Kasumi-1 (cell line): ENCODE measurements around the gene P3H2.

Experiments
- DNase-seq, 2 experiments: peaks; one replicate each; lab custom pipeline; 2025; lab: John Stamatoyannopoulos, UW

P3H2 gene

DNA sequence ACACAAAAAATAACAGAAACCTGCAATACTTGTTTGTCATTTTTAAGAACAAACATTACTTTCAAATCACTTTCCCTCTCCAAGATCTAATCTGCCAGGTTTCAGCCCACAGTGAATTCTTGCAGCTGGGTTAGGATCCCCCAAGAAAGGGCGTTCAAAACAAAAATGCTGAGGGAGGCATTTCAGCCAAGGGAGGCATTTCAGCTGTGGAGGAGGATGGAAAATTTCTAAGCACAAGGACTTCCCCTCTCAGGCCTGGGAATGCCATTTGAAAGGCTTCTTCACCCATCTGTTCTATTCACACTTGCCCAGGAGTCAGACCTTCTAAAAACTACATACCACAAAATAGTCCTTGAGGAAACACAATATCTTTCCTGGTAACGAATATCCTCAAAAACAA lies 69.1 kb downstream of the P3H2 start:
- DNase-seq = no peak

DNA sequence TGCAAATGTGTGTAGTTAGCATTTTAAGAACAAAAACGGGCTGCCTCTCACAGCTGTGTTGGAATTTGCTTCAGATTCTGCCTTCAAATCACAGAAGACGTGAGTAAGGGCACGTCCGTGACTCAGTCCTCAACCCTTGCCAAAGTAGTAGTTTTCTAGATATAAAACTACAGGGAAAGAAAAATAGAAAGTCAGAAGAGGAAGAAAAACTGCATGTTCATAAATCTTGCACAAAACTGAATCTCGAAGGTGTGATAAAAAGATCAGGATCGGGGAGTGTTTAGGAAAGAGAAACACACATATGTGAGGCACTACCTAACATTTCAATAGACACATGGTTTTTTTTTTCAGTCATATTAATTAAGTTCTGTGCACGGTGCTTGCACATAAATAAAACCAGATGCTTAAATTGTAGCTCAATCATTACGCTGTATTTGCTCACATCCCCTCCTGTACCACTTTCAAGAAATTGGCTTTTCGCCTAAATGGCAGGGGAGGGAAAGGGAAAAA lies 71.7 kb downstream of the P3H2 start:
- no peak for DNase-seq

DNA sequence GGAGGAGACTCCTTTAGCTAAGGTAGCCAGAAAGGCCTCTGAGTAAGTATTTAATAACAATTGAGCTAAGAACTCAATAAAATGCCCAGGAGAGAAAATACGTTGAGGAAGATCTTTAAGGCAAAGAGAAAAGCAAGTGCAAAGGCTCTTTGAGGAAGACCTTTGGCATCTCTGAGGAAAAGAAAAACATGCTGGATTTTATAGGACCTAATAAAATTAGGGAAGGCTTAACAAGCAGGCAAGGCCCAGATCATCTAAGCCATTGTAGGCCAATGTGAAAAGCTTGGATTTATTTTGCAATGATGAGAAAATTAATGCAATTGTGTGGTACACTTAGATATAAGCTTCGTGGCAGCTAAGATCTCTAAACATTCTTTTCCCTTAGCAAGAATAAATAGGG lies 75.7 kb downstream of the P3H2 start:
- no peak for DNase-seq

DNA sequence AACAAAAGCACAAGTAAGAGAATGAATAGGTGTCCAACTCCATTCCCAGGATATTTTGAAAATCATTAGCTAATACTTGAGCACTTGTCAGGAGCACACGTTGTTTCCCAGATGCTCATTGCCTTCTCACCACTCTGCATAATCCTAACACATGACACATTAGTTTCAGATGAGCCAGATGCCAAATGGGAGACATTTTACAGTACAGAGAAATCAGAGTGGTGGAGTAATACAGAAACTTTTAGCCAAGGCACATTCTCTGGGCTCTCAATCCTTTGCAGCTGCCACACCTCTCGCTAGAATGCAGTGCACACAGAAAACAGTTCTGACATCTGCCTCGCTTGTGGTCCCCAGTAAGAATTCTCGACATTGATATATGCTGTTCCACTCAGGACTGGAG lies 76.6 kb downstream of the P3H2 start:
- no peak for DNase-seq

DNA sequence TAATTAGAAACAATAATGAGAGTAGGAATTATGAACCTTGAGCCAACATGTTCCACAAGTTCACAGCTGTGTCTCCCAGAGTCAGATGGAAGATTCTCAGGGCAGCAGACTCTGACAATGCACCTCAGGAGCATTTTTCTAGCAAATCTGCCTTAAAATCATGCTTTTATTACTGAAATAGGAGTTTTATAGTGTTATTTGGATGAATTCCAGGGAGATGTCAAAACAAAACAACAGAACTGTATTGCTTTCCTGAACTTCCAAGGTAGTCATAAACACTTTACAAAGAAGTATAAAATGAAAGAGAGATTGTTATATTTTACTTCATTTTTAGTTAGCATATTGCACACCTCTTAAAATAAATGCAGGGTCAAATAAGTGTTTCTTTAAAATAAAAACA lies 77.0 kb downstream of the P3H2 start:
- DNase-seq = no peak

DNA sequence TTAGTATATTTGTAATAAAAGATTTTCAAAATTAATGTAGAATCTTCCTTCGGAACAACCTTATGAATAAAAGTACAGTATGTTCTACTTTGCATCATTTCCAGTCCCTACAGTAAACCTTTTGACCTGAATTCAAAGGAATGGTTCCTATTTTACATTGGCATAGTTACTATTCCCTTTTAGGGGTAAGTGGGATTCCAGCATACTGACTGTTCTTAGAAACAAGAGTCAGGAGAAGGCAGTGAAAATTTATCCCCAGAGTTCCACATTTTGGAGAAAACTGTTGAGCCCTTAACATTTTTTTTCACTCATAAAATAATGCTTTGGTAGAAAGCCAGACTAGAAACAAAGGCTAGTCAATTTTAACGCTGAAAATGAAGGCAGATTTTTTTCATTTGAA lies 78.1 kb downstream of the P3H2 start:
- DNase-seq = no peak

DNA sequence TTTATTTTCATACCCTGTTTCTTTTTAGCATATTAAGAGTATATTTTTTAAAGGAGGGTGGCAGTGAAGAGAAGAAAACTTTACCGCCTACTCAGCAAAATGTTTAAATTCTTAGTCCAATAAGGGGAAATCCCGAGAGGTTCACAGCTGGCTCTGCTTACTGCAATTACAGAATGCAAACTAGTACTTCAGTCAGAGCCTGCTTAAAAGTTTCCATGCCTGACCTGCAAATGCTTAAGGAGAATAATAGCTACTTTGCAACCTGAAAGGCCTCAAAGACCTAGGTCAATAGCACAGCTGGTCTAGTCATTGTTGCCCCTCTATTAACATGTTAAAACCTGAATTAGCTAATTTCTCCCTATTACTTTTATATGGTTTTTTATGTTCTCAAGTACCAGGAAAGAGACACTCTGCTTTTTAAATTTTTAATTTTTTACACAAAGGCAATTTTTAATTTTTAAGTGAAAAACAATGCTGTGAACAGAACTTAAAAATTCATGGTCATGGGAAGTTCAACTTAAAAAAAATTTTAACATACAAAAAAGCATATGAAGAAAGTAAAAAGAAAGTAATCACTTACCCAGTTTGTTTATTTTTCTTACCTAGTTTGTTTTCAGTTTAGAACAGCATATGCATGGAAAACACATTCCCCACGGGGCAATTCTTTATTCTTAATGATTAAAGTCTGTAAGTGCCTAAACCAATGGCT lies 79.2 kb downstream of the P3H2 start:
- no peak for DNase-seq

DNA sequence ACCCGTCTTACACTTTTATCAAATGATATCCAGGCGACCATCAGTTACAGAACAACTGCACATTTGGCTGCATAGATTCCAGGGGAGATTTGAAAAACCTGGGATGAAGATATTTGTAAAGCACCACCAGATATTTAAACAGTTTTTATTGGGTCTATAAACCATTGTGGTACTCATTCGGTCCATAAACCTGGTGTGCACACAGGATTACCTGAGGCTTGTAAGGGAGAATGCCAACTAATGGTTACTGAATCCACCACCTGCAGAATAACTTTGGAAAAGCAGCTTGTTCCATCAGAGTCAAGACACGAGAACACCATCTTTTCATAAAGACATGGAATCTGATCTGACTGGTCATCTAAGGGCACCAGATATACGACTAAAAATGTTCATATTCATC lies 80.6 kb downstream of the P3H2 start:
- no peak for DNase-seq

DNA sequence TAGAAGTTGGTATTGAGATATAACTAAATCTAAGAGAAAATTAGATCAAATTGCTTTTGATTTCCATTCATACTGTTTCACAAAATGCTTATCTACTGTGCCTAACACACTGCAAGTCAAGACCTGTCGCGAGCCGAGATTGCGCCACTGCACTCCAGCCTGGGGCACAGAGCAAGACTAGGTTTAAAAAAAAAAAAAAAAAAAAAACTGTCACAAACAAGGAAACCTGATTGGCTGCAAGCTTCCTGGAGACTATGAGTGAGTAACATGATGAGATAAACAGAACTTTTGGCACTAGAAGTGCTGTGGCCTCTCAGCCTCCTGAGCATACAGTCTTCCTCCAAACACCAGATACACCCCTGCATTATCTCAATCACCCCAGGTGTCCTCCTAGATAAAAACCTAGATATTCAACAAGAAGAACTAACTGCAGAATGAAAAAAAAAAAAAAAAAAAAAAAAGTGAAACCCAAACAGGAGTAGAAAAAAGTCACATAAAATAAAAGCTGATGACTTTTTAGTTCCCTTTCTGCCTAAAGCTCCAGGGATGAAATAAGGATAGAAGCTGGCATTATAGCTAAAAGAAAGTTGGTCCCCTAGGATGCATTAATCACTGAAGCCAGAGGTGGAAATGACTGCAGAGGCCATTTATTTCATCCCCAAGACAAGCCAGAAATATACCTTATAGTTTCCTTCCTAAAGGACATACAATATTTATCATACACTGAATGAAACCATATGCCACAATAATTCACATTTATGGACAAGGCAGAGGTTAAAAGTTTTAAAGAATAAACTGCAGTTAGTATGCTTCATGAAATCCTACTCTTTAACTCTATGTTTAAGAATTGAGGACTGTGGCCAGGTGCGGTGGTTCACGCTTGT lies 82.4 kb downstream of the P3H2 start:
- no peak for DNase-seq

DNA sequence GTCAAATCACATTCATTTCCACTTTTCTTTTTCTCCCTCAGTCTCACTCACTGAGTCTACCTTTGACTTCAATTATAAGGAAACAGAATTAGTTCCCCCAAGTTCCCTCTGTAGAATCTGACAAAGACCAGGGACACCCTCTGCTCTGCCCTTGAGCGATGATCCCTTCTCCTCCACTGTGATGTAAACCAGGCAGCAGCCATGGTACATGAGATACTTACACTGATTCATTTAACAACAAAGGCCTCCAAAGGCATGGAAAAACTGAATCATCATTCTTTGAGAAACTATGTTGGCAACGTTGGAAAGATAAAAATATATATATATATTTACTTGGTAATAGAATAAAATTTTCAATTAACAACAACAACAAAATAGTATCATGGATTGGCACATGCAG lies 84.1 kb downstream of the P3H2 start:
- no peak for DNase-seq

DNA sequence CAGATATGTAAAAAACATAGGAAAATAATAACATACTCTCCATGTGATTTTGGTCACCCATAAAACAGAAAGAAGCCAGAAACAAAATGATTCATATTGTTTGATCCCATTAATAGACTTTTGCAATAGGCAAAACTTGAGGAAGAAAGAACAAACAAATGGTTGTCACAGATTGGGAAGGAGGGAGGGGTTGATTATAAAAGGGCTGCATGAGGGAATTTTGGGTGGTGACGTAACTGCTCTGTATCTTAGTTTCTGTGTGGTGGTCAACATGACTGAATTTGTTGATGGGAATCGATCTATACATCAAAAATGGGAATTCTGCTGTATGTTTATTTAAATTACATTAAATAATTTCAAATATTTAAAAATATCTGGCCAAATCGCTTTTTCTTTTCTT lies 86.3 kb downstream of the P3H2 start:
- no peak for DNase-seq

DNA sequence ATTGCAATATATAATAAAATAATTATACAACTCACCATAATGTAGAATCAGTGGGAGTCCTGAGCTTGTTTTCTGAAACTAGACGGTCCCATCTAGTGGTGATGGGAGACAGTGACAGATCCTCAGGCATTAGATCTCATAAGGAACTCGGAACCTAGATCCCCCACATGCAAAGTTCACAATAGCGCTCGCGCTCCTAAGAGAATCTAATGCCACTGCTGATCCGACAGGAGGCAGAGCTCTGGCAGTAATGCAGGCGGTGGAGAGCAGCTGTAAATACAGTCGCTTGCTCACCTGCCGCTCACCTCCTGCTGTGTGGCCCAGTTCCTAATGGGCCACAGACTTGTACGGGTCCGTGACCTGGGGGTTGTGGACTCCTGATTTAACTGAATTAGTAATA lies 87.8 kb downstream of the P3H2 start:
- DNase-seq = no peak

DNA sequence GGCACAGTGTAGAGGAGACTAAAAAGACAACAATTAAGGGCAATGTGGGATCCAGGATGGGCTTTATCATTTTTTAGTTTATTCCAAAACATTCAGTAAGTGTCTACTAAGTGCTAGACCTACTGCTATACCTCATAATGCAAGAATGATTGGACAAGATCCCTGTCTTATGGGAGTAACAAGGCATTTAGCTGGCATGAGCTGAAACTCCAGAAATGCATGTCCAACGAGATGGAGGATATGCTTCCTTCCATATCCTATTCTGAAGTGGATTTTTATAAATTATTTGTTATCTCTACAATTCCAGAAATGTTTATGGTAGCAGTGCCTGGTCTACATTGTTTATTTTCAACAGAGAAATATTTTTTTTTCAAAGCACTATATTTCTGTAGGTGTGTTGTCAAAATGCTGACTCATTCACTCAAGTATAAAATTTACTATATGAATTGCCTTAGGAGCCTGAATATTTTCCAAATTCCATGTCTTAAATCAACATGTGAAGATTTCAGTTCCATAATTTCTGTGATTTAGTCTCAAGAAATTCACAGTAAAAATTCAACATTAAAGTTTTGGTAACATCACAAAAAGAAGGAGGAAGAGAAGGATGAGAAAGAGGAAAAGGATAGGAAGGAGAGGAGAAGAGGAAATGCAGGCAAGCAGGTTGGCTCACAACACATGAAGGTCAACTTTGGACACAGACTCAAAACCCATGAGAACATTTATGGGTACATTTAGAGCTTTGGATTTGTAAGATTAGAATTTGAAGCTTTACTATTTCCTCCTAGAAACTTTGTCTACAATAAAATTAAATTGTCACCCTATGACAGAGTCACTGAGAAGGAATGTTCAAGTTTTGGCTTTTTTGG lies 88.6 kb downstream of the P3H2 start:
- no peak for DNase-seq

DNA sequence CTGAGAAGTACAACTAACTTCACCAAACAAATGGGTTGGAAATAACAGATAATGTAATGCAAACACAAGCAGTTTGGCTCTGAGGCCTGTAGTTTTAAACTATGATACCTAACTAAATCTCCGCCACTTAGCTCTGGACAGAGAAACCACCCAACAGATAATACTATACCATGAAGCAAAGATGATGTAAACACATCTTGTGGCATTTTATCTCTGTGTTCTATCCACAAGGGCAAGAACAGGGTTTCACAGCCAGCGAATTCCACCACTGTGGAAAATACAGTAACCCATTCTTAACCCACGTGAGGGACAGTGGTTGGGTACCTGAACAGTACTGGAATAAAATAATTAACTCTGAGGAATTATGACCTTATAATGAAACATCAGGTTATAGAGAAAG lies 93.6 kb downstream of the P3H2 start:
- DNase-seq = no peak

DNA sequence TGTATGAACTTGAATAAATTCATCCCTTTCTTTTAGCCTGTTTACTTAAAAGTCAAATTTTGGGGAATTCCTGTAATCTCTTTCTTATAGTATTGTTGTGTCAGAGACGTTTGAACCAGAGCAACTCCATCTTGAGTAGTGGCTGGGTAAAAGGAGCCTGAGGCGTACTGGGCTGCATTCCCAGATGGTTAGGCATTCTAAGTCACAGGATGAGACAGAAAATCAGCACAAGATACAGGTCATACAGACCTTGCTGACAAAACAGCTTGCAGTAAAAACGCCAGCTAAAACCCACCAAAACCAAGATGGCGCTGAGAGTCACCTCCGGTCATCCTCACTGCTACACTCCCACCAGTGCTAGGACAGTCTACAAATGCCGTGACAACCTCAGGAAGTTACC lies 94.5 kb downstream of the P3H2 start:
- DNase-seq = no peak

DNA sequence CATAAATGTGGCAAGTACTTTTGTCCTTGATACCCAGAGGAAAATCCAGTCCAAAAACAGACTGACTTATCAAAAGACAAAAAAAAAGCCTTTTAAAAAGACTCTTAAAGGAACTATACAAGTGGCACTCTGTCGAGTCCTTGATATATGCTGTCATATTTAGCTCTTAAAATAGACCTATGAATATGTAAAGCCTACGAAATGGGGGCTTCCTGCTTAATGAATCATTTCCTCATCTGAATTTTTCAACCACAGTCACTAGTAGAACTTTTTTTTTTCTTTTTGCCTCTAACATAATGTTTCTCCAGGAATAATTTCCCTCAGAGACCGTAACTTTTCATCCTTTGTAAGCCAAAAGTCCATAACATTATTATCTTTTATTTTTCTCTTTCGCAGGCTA lies 95.8 kb downstream of the P3H2 start:
- DNase-seq = peak; percentile 26 to 29

DNA sequence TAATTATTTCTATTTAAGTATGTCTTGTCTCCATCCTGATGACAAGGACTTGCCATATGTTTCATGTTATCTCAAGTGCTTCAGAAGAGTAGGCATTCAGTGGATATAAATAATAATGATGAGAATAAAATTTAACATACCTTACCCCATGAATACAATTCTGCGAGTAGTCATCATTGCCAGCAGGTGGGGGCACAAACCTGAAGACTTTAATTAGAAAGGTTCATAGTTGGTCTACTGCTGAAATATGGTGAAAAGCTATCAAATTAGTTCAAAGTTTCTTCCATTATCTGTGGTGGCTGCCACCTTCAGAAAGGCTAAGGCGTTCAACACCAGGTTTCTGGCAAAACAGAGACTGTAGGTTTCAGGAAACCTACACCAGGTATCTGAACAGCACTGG lies 100.9 kb downstream of the P3H2 start:
- no peak for DNase-seq

DNA sequence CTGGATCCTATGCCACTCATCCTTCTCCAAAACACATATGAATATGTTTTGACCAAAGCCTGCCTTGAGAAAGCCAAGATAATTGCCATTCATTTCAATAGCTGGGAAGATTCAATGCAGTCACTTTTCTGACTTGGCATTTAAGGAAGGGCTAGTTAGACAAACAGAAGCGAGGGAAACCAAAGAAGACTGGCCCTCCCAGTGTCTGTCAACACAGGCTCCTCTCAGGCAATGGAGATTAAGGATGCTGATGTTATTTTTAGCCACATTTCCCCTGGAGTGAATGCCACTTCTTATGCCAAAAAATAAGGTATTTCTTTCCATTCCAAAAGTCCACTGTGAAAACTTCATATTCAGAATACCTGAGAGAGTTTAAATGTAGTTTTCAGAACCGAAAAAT lies 101.7 kb downstream of the P3H2 start:
- no peak for DNase-seq

DNA sequence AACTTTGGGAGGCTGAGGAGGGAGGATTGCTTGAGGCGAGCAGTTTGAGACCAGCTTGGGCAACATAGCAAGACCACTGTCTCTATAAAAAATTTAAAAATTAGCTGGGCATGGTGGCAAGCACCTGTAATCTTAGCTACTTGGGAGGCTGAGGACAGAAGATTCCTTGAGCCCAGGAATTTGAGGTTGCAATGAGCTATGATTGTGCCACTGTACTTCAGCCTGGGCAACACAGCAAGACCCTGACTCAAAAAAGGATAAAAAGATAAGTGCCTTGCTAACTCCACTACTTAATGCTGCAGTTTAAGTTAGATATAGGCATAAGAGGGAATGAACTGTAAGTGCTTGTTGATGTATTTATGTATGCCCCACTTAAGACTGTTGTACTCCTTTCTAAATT lies 102.2 kb downstream of the P3H2 start:
- DNase-seq = no peak

DNA sequence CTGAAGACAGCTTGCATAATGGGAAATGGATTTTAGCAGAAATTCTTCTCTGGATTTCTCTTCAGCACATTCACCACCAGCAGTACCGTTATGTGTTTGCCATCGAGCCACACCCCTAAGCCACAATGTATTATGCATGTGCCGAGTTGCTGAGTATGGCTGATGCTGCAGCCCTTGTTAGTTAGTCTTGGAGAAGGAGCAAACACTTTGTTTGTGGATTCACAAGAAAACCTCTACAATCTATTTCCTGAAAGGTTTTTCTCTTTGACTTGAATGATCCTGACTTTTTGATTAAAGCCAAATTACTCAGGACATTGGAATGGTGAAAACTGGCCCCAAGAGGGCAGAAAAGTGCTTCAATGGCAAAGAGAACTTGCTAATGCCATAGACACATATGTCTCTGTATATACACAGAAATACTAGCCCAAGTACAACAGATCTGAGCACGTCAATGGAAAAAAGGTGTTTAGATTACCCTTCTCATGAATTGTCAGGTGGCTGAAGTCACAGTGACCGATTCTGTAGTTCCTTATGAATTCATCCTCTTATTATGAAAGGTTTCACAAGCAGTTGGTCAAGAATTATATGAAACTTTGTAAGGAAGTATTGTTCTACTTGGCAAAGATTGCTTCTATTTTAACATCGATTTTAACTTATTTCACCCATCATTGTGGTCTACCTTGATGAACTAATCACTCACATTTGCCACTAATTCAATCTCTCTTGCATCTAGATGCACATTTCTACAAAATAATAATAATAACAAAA lies 103.0 kb downstream of the P3H2 start:
- peak; percentile 5 to 13 for DNase-seq

DNA sequence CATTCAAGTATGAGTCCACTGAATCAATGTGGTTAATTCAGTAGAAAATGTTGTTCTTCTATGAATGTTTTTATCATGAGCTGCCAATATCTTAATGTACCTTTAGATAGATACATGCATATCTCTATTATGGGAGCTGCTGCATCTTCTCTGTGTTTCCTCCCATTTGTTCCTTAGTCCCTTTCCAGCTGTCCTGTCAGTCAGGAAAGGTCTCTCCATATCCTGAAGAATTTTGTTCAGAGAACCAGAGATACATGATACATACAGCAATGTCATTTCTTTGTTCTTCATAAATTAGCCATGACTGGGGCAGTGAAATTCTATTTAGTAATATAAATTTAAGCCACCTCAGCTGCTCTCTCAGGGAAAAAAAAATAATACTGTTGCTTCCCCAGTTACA lies 103.7 kb downstream of the P3H2 start:
- DNase-seq = no peak

DNA sequence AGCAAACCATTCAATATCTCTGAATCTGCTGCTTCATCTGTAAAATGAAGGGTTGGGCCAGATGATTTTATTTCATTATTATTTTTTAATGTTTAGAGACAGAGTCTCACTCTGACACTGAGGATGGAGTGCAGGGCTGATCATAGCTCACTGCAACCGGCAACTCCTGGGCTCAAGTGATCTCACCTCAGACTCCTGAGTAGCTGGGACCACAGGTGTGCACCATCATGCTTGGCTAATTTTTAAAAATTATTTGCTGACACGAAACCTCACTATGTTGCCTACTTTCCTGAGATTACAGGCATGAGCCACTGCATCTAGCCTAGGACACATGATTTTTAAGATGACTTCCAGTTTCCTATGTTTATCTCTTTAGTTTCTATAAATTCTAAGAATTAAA lies 105.8 kb downstream of the P3H2 start:
- DNase-seq = no peak
